Measurements from ENCODE around the gene NEFH. TPM values are rescaled to one million over a fixed set of nuclear protein-coding genes. Genes with fewer than 3 reads are reported as not detected.

The NEFH gene
- total RNA-seq, 1 experiment from 2014 or later, result not detected

DNA sequence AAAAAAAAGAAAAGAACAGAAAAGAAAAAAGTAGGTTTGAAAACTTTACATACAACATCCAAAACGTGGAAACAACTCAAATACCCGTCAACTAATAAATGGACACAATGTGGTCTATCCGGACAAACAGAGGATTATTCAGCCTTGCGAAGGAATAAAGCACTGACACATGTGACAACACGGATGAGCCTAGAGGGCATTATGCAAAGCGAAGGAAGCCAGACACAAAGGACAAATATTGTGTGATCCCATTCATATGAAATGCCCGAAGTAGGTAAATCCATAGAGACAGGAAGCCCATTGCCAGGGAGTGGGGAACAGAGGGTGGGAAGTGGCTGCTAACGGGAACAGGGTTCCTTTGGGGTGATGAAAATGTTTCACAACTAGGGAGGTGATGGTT is 29.8 kb upstream of the NEFH start:
- H3K27ac Mint-ChIP-seq (ENCODE audit: unreplicated experiment), result no peak overlapping the region
- no peak for DNase-seq
- H3K4me3 Mint-ChIP-seq (ENCODE audit: low read depth, unreplicated experiment), result no peak overlapping the region
- CTCF ChIA-PET, result no interaction called here
- H3K9me3 Mint-ChIP-seq (ENCODE audit: low read depth, unreplicated experiment), result no peaks in the 10 kb centered on the region
- intact Hi-C loops (cut with micrococcal nuclease; ENCODE audit: unreplicated experiment), result no loop called here
- TF ChIP-seq, protein P1, sequence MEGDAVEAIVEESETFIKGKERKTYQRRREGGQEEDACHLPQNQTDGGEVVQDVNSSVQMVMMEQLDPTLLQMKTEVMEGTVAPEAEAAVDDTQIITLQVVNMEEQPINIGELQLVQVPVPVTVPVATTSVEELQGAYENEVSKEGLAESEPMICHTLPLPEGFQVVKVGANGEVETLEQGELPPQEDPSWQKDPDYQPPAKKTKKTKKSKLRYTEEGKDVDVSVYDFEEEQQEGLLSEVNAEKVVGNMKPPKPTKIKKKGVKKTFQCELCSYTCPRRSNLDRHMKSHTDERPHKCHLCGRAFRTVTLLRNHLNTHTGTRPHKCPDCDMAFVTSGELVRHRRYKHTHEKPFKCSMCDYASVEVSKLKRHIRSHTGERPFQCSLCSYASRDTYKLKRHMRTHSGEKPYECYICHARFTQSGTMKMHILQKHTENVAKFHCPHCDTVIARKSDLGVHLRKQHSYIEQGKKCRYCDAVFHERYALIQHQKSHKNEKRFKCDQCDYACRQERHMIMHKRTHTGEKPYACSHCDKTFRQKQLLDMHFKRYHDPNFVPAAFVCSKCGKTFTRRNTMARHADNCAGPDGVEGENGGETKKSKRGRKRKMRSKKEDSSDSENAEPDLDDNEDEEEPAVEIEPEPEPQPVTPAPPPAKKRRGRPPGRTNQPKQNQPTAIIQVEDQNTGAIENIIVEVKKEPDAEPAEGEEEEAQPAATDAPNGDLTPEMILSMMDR (IDR thresholded peaks at IDR 0.05; ENCODE audit: unreplicated experiment), result no peak
- no peaks in the 10 kb centered on the region for H3K36me3 Mint-ChIP-seq (ENCODE audit: insufficient read depth, unreplicated experiment)
- BruUV-seq (replicated peaks), result no TSS peak
- no peaks in the 10 kb centered on the region for H3K4me1 Mint-ChIP-seq (ENCODE audit: low read depth, unreplicated experiment)
- peaks cover 37% of the 10 kb centered on the region for H3K27me3 Mint-ChIP-seq (ENCODE audit: unreplicated experiment)

DNA sequence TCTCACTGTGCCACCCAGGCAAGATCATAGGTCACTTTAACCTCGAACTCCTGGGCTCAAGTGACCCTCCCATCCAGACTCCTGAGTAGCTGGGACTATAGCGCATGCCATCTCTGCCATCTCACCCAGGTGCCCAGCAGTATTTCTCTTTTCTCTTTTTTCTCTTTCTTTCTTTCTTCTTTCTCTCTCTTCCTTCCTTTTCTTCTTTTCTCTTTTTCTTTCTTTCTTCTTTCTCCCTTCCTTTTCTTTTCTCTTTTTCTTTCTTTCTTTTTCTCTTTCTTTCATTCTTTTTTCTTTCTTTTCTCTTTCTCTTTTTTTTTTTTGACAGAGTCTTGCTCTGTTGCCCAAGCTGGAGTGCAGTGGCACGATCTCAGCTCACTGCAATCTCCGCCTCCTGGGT is 28.2 kb upstream of the NEFH start:
- BruUV-seq (replicated peaks), result no TSS peak
- DNase-seq, result no peak
- Mint-ChIP-seq H3K27me3 (ENCODE audit: unreplicated experiment) (peaks cover 33% of the 10 kb centered on the region), H3K9me3 (ENCODE audit: low read depth, unreplicated experiment) (no peaks in the 10 kb centered on the region), H3K36me3 (ENCODE audit: insufficient read depth, unreplicated experiment) (no peaks in the 10 kb centered on the region), H3K4me1 (ENCODE audit: low read depth, unreplicated experiment) (no peaks in the 10 kb centered on the region), H3K27ac (ENCODE audit: unreplicated experiment) (no peak overlapping the region), H3K4me3 (ENCODE audit: low read depth, unreplicated experiment) (no peak overlapping the region)
- intact Hi-C loops (cut with micrococcal nuclease; ENCODE audit: unreplicated experiment), result no loop called here
- CTCF ChIA-PET, result no interaction called here
- TF ChIP-seq, protein P1 (IDR thresholded peaks at IDR 0.05; ENCODE audit: unreplicated experiment), result no peak

DNA sequence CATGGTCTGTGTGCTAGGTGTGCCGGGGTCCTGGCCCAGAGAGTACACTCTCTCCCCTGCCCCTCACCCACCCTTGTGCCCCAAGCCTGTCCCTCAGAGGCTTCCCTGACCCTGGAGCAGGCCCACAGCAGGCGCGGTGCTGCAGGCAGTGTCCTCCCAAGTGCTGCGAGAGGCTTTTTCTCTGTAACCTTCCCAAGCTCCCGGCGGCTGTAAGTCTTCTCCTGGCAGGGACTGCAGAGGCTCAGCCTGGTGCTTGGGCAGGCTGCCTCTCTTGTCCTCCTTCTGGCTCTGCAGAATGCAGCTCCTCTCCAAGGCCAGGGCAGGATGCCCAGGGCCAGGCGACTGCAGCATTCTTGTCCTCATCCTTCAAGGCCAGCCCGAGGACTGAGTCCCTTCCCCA is 25.7 kb upstream of the NEFH start:
- intact Hi-C loops (cut with micrococcal nuclease; ENCODE audit: unreplicated experiment), result no loop called here
- H3K36me3 Mint-ChIP-seq (ENCODE audit: insufficient read depth, unreplicated experiment), result no peaks in the 10 kb centered on the region
- no peak overlapping the region for H3K4me3 Mint-ChIP-seq (ENCODE audit: low read depth, unreplicated experiment)
- H3K27ac Mint-ChIP-seq (ENCODE audit: unreplicated experiment), result no peak overlapping the region
- CTCF ChIA-PET, result no interaction called here
- H3K27me3 Mint-ChIP-seq (ENCODE audit: unreplicated experiment), result peaks cover 9% of the 10 kb centered on the region
- no peaks in the 10 kb centered on the region for H3K4me1 Mint-ChIP-seq (ENCODE audit: low read depth, unreplicated experiment)
- TF ChIP-seq, protein P1 (IDR thresholded peaks at IDR 0.05; ENCODE audit: unreplicated experiment), result no peak
- no peaks in the 10 kb centered on the region for H3K9me3 Mint-ChIP-seq (ENCODE audit: low read depth, unreplicated experiment)
- DNase-seq, result no peak
- no TSS peak for BruUV-seq (replicated peaks)

DNA sequence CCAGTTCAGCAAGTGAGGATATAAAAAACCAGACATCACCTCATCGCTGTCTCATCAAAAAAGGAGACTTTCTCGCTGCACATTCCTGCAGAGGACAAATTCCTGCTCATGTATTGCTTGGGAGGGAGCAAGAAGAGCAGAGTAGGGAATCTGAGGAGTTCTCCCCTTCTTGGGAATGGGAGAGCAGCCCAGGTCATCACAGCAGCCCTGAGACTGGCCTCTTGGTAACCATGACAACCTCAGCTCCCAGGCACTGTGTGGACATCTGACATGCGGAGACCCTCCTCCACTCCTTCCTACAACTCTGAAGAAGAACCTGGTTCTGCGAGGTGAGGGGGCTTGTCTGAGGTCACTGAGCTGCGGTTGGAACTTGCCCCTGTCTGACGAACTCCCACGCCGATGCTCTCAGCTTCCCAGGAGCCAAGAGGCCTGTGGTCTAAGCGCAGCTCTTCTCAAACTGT is 23.8 kb upstream of the NEFH start:
- intact Hi-C loops (cut with micrococcal nuclease; ENCODE audit: unreplicated experiment), result no loop called here
- H3K4me3 Mint-ChIP-seq (ENCODE audit: low read depth, unreplicated experiment), result no peak overlapping the region
- TF ChIP-seq, protein P1 (IDR thresholded peaks at IDR 0.05; ENCODE audit: unreplicated experiment), result no peak
- CTCF ChIA-PET, result no interaction called here
- no peaks in the 10 kb centered on the region for H3K9me3 Mint-ChIP-seq (ENCODE audit: low read depth, unreplicated experiment)
- no peak overlapping the region for H3K27ac Mint-ChIP-seq (ENCODE audit: unreplicated experiment)
- H3K27me3 Mint-ChIP-seq (ENCODE audit: unreplicated experiment), result no peaks in the 10 kb centered on the region
- DNase-seq, result no peak
- no peaks in the 10 kb centered on the region for H3K36me3 Mint-ChIP-seq (ENCODE audit: insufficient read depth, unreplicated experiment)
- BruUV-seq (replicated peaks), result no TSS peak
- H3K4me1 Mint-ChIP-seq (ENCODE audit: low read depth, unreplicated experiment), result no peaks in the 10 kb centered on the region

All from Calu3 (cell line).